ENCODE results near the gene MOCOS.

MOCOS gene

DNA sequence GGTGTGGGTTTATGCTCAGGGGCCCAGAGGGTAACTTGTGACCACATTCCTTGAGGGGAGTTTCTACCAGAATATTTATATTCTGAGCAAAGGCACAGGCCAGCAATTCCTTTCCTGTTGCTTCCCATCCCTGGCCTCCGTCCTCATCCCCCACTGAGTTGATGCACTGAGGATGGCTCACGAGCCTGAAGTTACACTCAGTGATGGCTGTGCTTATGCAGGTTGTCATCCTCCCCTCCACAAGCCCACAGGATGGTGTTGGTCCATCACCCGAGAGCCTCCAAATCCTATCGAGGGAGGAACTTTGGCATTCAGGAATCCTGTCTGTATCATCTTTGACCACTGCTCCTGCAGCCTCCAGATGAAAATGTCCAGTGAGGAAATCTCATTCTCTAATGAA, 81.9 kb downstream of the MOCOS start:
- Histone ChIP-seq H3K36me3 (ENCODE audit: control insufficient read depth, insufficient read depth, low read length) (no peaks in the 10 kb centered on the region), H3K27me3 (ENCODE audit: control insufficient read depth, insufficient read depth, low read length) (no peaks in the 10 kb centered on the region), H3K9ac (ENCODE audit: low read length) (no peak overlapping the region), H3K4me3 (ENCODE audit: low read length) (no peak overlapping the region), H3K27ac (ENCODE audit: low read depth, low read length) (no peak overlapping the region), H3K4me1 (ENCODE audit: control insufficient read depth, insufficient read depth, low read length) (no peaks in the 10 kb centered on the region)

DNA sequence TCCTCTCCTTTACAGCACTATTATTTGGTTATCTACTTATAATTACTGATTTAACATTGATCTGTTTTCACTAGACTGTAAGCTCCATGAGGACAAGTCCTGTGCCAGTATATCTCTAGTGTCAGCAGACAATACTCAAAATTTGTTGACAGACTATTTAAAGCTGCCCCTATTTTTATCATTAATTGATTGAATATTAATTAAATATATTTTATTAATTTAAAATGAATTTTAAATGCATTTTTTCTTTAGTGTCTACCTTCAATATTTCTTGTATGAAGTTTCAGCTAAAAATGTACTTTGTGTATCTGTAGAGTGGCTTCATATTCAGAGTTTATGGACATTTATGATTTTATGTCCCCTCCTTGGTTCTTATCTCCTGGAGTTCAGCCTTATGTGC, 83.9 kb downstream of the MOCOS start:
- Histone ChIP-seq H3K27ac (ENCODE audit: low read depth, low read length) (no peak overlapping the region), H3K9ac (ENCODE audit: low read length) (no peak overlapping the region), H3K4me1 (ENCODE audit: control insufficient read depth, insufficient read depth, low read length) (no peaks in the 10 kb centered on the region), H3K27me3 (ENCODE audit: control insufficient read depth, insufficient read depth, low read length) (no peaks in the 10 kb centered on the region), H3K36me3 (ENCODE audit: control insufficient read depth, insufficient read depth, low read length) (no peaks in the 10 kb centered on the region), H3K4me3 (ENCODE audit: low read length) (no peak overlapping the region)

DNA sequence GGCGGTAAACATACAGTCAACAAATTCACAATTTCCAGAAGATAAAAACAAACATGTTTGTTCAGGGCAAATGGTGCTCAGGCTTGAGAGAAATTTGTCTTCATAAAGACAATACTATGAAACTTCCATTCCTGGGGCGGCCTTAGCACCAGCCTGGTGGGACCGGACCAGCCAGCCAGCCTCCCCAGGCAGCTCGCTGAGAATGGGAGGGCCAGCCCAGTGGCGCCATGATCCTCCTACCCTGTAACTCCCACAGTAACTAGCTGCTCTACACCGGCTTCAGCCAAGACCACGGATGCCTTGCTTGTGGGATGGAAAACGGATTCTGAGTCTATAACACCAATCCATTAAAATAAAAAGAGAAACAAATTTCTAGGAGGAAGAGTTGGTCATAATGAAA, 86.0 kb downstream of the MOCOS start:
- H3K4me1 ChIP-seq (ENCODE audit: control insufficient read depth, insufficient read depth, low read length): no peaks in the 10 kb centered on the region
- H3K4me3 ChIP-seq (ENCODE audit: low read length): no peak overlapping the region
- no peak overlapping the region for H3K27ac ChIP-seq (ENCODE audit: low read depth, low read length)
- no peaks in the 10 kb centered on the region for H3K27me3 ChIP-seq (ENCODE audit: control insufficient read depth, insufficient read depth, low read length)
- no peak overlapping the region for H3K9ac ChIP-seq (ENCODE audit: low read length)
- H3K36me3 ChIP-seq (ENCODE audit: control insufficient read depth, insufficient read depth, low read length): no peaks in the 10 kb centered on the region

DNA sequence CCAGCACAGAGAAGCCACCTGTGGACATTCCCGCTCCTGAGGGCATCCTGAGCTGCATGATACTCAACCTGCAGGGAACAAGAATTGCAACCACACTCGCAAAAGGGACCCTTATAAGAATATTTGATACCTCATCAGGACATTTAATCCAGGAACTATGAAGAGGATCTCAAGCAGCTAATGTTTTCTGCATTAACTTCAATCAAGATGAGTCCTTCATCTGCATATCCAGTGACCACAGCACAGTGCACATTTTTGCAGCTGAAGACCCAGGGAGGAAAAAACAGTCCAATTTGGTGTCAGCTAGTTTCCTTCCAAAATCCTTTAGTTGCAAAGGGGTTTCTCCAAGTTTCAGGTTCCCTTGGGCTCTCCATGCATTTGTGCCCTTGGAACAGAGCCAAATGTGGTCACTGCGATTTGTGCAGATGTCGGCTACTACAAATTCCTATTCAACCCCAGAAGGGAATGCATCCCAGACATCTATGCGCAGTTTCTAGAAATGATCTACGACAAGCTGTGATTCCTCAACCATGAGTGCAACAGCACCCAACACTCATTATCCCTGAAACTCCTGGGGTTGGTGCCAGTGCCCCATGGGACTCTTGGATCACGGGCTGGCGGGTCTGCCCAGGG, 86.9 kb downstream of the MOCOS start:
- H3K36me3 ChIP-seq (ENCODE audit: control insufficient read depth, insufficient read depth, low read length): no peaks in the 10 kb centered on the region
- H3K27me3 ChIP-seq (ENCODE audit: control insufficient read depth, insufficient read depth, low read length): no peaks in the 10 kb centered on the region
- no peak overlapping the region for H3K27ac ChIP-seq (ENCODE audit: low read depth, low read length)
- no peaks in the 10 kb centered on the region for H3K4me1 ChIP-seq (ENCODE audit: control insufficient read depth, insufficient read depth, low read length)
- H3K4me3 ChIP-seq (ENCODE audit: low read length): no peak overlapping the region
- no peak overlapping the region for H3K9ac ChIP-seq (ENCODE audit: low read length)

DNA sequence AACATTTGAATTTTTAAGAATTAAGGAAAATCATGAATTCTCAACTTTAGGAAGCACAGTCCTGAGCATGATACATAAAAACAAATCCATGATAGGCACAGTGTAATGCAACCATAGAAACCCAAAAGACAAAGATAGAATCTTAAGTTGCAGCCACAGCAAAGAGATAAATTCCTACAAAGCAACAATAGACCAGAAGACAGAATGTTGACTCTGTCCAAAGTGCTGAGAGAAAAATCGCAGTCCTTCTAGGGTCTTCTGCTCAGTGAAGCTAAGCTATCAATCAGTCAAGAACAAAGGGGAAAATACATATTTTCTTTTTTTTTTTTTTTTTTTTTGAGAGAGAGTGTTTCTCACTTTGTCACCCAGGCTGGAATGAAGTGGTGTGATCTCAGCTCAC, 88.3 kb downstream of the MOCOS start:
- Histone ChIP-seq H3K9ac (ENCODE audit: low read length) (no peak overlapping the region), H3K27ac (ENCODE audit: low read depth, low read length) (no peak overlapping the region), H3K4me1 (ENCODE audit: control insufficient read depth, insufficient read depth, low read length) (no peaks in the 10 kb centered on the region), H3K4me3 (ENCODE audit: low read length) (no peak overlapping the region), H3K36me3 (ENCODE audit: control insufficient read depth, insufficient read depth, low read length) (no peaks in the 10 kb centered on the region), H3K27me3 (ENCODE audit: control insufficient read depth, insufficient read depth, low read length) (no peaks in the 10 kb centered on the region)

DNA sequence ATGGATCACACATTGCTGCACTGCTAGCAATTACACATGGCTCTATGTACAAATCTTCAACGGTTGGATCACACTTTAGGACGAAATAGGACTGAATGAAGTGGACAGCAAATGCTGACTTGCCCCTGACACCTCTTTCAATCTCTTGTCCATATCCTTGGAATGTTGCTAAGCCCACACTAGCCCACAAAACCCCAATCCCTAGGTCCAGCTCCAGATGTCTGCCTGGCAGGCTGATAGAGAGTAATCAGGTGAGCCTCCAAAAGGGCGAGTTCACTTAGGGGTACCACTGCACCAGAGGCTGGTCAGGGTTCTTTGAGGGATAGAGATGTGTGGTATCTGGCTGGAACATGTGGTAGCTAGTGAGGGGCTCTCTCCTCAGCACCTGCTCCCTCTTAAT, 91.7 kb downstream of the MOCOS start:
- H3K4me3 ChIP-seq (ENCODE audit: low read length): no peak overlapping the region
- H3K4me1 ChIP-seq (ENCODE audit: control insufficient read depth, insufficient read depth, low read length): no peaks in the 10 kb centered on the region
- H3K27me3 ChIP-seq (ENCODE audit: control insufficient read depth, insufficient read depth, low read length): no peaks in the 10 kb centered on the region
- no peak overlapping the region for H3K27ac ChIP-seq (ENCODE audit: low read depth, low read length)
- H3K9ac ChIP-seq (ENCODE audit: low read length): no peak overlapping the region
- H3K36me3 ChIP-seq (ENCODE audit: control insufficient read depth, insufficient read depth, low read length): no peaks in the 10 kb centered on the region

DNA sequence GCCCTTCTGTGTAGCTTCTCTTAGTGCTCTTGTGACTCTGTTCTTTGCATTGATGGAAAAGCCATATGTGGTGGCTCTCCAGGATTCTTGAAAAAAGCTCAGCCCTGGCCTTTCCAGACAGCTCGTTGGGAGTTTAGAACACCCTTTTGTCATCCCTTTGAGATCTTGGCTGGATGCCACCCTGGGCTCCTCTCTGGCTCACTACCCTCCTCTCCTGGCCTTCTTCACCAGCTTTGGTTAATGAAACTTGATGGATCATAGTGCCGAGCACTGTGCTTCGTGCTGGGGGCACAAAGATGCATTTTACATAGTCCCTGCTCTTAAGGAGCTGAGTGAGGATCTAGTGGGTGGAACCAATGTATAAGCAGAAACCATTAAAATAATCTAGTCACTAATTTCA, 94.6 kb downstream of the MOCOS start:
- Histone ChIP-seq H3K27ac (ENCODE audit: low read depth, low read length) (no peak overlapping the region), H3K9ac (ENCODE audit: low read length) (no peak overlapping the region)

DNA sequence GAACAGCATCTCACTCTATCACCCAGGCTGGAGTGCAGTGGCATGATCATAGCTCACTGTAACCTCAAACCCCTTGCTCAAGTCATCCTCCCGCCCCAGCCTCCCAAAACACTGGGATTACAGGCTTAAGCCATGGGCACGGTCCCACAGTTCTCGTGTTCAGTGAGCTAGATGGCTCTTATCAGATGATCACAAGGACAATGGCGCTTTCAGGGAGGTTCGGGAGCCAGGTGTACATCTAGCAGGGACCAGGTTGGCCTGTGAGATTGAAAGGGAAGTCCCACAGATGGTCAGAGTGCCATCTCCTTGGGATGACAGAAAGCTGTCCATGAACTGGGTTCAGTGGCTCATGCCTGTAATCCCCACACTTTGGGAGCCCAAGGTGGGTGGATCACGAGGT, 96.2 kb downstream of the MOCOS start:
- Histone ChIP-seq H3K9ac (ENCODE audit: low read length) (no peak overlapping the region), H3K27ac (ENCODE audit: low read depth, low read length) (no peak overlapping the region), H3K27me3 (ENCODE audit: control insufficient read depth, insufficient read depth, low read length) (no peaks in the 10 kb centered on the region), H3K4me1 (ENCODE audit: control insufficient read depth, insufficient read depth, low read length) (no peaks in the 10 kb centered on the region), H3K36me3 (ENCODE audit: control insufficient read depth, insufficient read depth, low read length) (no peaks in the 10 kb centered on the region), H3K4me3 (ENCODE audit: low read length) (no peak overlapping the region)

More for the DNA sequence above, 94.6 kb downstream of the MOCOS start:
- Histone ChIP-seq H3K36me3 (ENCODE audit: control insufficient read depth, insufficient read depth, low read length) (no peaks in the 10 kb centered on the region), H3K27me3 (ENCODE audit: control insufficient read depth, insufficient read depth, low read length) (no peaks in the 10 kb centered on the region), H3K4me1 (ENCODE audit: control insufficient read depth, insufficient read depth, low read length) (no peaks in the 10 kb centered on the region), H3K4me3 (ENCODE audit: low read length) (no peak overlapping the region)

DNA sequence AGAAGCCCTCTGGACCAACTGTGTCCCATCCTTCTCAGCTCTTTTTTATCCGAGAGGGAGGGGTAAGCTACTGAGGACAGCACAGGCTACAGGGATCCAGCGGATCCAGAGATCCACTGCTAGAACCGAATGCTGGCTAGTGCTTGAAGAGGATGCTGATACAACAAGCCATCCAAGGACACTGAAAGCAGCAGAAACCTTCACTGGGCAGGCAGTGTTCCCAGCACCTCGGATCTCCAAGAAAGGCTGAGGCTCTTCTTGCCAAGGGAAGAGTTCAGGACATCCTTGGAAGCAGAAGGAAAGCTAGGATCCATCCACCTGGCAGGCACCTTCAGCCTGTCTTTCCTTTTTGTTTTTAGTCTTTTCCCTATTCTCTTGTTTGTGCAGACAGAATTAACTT, 97.0 kb downstream of the MOCOS start:
- H3K9ac ChIP-seq (ENCODE audit: low read length): no peak overlapping the region
- H3K4me3 ChIP-seq (ENCODE audit: low read length): no peak overlapping the region
- no peak overlapping the region for H3K27ac ChIP-seq (ENCODE audit: low read depth, low read length)
- no peaks in the 10 kb centered on the region for H3K36me3 ChIP-seq (ENCODE audit: control insufficient read depth, insufficient read depth, low read length)
- no peaks in the 10 kb centered on the region for H3K27me3 ChIP-seq (ENCODE audit: control insufficient read depth, insufficient read depth, low read length)
- H3K4me1 ChIP-seq (ENCODE audit: control insufficient read depth, insufficient read depth, low read length): no peaks in the 10 kb centered on the region

DNA sequence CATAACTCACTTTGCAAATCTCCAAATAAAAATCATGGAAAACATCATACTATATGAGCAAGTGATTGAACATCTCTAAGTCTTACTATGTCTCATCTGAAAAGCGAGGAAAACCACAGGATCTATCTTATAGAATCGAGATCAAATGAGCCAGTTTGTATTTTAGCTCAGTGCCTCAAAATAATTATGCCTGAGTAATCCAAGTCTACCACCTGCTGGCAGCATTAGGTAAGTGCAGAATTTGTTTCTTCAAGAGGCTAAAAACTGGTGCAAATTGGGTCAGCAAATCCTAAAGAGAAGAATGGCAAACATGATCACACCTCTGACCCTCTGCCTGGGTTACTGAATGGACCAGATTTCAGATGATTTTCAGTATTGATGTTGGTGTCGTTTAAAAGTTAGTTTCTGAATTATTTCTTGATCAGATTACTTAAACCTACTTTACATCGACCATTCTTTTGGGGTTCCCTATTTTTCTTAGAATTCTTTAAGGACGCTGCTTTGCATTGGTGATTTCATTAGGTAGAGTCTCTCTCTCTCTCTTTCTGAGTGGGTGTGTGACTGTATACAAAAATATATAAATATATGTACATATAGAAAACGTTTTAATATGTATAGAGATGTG, 97.5 kb downstream of the MOCOS start:
- Histone ChIP-seq H3K9ac (ENCODE audit: low read length) (no peak overlapping the region), H3K4me1 (ENCODE audit: control insufficient read depth, insufficient read depth, low read length) (no peaks in the 10 kb centered on the region), H3K27me3 (ENCODE audit: control insufficient read depth, insufficient read depth, low read length) (no peaks in the 10 kb centered on the region), H3K4me3 (ENCODE audit: low read length) (no peak overlapping the region), H3K36me3 (ENCODE audit: control insufficient read depth, insufficient read depth, low read length) (no peaks in the 10 kb centered on the region), H3K27ac (ENCODE audit: low read depth, low read length) (no peak overlapping the region)

DNA sequence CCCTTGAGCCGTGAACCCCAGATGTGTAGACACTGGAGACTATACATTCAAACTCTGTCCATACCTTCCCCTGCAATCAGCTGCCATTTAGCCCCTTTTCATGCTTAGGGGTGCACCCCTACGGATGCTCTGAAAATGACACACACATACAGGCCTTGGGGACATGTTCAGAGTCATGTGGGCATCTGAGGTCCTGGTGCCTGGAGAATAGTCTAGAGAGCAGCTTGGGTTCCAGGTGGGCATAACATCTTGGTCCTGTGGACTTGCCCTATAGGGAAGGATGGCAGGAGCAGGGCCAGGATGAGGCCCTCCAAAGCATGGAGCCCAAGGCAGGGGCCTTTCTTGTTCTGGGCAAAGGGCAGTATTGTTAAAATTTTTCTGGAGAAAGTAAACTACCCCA, 100.4 kb downstream of the MOCOS start:
- no peak overlapping the region for H3K27ac ChIP-seq (ENCODE audit: low read depth, low read length)
- H3K4me3 ChIP-seq (ENCODE audit: low read length): no peak overlapping the region
- no peaks in the 10 kb centered on the region for H3K27me3 ChIP-seq (ENCODE audit: control insufficient read depth, insufficient read depth, low read length)
- H3K9ac ChIP-seq (ENCODE audit: low read length): no peak overlapping the region
- no peaks in the 10 kb centered on the region for H3K4me1 ChIP-seq (ENCODE audit: control insufficient read depth, insufficient read depth, low read length)
- H3K36me3 ChIP-seq (ENCODE audit: control insufficient read depth, insufficient read depth, low read length): no peaks in the 10 kb centered on the region

DNA sequence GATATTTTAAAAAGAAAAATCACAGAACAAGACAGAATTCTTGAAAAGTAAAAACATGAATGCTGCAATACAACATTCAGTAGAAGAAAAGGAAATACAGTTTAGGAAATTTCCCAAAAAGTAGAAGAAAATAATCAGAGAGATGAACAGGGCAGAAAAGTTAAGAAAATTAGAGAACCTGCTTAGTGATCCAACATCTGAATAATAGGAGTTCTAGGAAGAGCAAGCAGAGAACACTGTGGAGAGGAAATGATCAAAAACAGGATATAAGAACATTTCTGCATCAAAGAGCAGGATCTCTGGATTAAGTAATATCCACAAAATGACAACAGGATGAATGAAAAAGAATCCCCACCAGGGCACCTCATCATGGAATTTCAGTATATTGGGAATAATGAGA, 101.4 kb downstream of the MOCOS start:
- H3K4me1 ChIP-seq (ENCODE audit: control insufficient read depth, insufficient read depth, low read length): no peaks in the 10 kb centered on the region

DNA sequence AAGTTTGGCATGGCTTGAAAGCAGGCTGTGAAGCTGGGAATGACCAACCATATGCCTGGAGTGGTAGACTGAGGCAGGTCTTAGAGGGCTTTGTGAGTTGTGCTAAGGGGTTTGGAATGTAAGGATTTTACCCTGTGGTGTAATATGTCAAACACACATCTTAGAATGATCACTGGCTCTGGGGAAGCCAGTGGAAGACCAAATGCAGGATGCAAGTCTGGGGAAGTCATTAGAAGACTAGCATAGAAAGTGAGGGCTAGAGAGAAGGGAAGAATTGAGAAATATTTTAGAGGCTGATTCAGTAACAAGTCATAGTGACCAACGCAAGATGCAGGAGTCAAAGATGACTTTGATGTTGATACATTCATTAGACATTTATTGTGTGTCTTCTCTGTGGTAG, 106.7 kb downstream of the MOCOS start:
- no peak overlapping the region for H3K9ac ChIP-seq (ENCODE audit: low read length)
- H3K36me3 ChIP-seq (ENCODE audit: control insufficient read depth, insufficient read depth, low read length): no peaks in the 10 kb centered on the region
- no peak overlapping the region for H3K27ac ChIP-seq (ENCODE audit: low read depth, low read length)
- H3K4me3 ChIP-seq (ENCODE audit: low read length): no peak overlapping the region
- H3K27me3 ChIP-seq (ENCODE audit: control insufficient read depth, insufficient read depth, low read length): no peaks in the 10 kb centered on the region
- H3K4me1 ChIP-seq (ENCODE audit: control insufficient read depth, insufficient read depth, low read length): no peaks in the 10 kb centered on the region

More for the DNA sequence above, 101.4 kb downstream of the MOCOS start:
- no peak overlapping the region for H3K4me3 ChIP-seq (ENCODE audit: low read length)
- no peaks in the 10 kb centered on the region for H3K36me3 ChIP-seq (ENCODE audit: control insufficient read depth, insufficient read depth, low read length)
- H3K9ac ChIP-seq (ENCODE audit: low read length): no peak overlapping the region
- no peak overlapping the region for H3K27ac ChIP-seq (ENCODE audit: low read depth, low read length)
- H3K27me3 ChIP-seq (ENCODE audit: control insufficient read depth, insufficient read depth, low read length): no peaks in the 10 kb centered on the region

Data from rectal smooth muscle tissue (tissue), 1 donor.